RPMI8226 (cell line): ENCODE data around the gene MARCHF10.

Source experiments
- DNase-seq: peaks from one replicate; pipeline ENCODE4 v3.0.0-alpha.2; 2015

Gene MARCHF10

DNA sequence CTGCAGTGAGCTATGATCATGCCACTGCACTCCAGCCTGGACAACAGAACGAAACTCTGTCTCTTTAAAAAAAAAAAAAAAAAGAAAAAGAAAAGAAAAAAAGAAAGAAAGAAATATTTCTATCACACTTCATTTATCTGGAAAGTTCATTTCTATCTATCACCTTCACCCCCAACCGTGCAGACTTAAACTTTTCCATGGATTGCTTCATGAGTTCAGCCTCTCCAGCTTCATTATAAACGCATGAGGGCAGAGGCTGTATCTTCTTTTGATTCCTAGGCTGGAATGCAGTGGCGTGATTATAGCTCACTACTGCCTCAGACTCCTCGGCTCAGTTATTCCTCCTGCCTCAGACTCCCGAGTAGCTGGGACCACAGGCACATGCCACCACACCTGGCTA lies 152.5 kb downstream of the MARCHF10 start:
- DNase-seq, result no peak

- peak; percentile 76 for DNase-seq
Observed at GRCh38 chr17:62653826-62654761, 154.0 kb downstream of the MARCHF10 start.

- peak; percentile 78 for DNase-seq
Observed at GRCh38 chr17:62653002-62653825, 154.9 kb downstream of the MARCHF10 start.

- DNase-seq, result peak; percentile 32
Observed at GRCh38 chr17:62652251-62653001, 155.7 kb downstream of the MARCHF10 start.
